Right lobe of liver (tissue), 6 donors: ENCODE results near the gene ZBTB17. TPM values are rescaled to one million over a fixed set of nuclear protein-coding genes. Genes with fewer than 3 reads are reported as not detected.
A peak's percentile ranks its signal among the peaks of the same experiment; 100 is the strongest.

Experiments used
- ATAC-seq, 4 donors: fragments of 200-7000 bp; cut with Tn5 transposase; one replicate each; pipeline ENCODE4 v1.9.1; 2020; ENCODE audit warnings: mild to moderate bottlenecking in 4 of 4, moderate library complexity in 4 of 4
- DNase-seq, 3 donors: peaks; one replicate each; pipeline ENCODE4 v3.0.0-alpha.2; 2020
- H3K27ac ChIP-seq, 3 donors: fragments of 200-600 bp; one replicate each; pipeline ENCODE4 v1.8.0; 2022
- H3K27me3 ChIP-seq, 2 donors: fragments of 200-600 bp; one replicate each; pipeline ENCODE4 v1.8.0; 2022
- H3K36me3 ChIP-seq, 4 donors: fragments of 200-600 bp; sonication (generic) in 1 of 4; one replicate each; pipeline versions ENCODE4 v1.5.1 to v1.8.0; 2017 to 2022; ENCODE audit warnings: control low read depth in 1 of 4
- H3K4me1 ChIP-seq, 4 donors: fragments of 200-600 bp; sonication (generic) in 1 of 4; one replicate each; pipeline versions ENCODE4 v1.5.1 to v1.8.0; 2017 to 2022; ENCODE audit warnings: control low read depth in 1 of 4
- H3K4me3 ChIP-seq, 3 donors: fragments of 200-600 bp; one replicate each; pipeline ENCODE4 v1.8.0; 2022
- H3K9me3 ChIP-seq, 4 donors: fragments of 200-600 bp; sonication (generic) in 1 of 4; one replicate each; pipeline versions ENCODE4 v1.5.1 to v1.8.0; 2017 to 2022; ENCODE audit warnings: control low read depth in 1 of 4
- CTCF ChIP-seq, 4 donors: fragments of 200-600 bp in 3 of 4; fragments of 450-650 bp in 1 of 4; IDR thresholded peaks; one replicate each; pipeline versions ENCODE4 v1.5.1 to v1.8.0; 2016 to 2022; ENCODE audit warnings: antibody characterized with exemption in 4 of 4, mild to moderate bottlenecking in 2 of 4
- POLR2A ChIP-seq: fragments of 450-650 bp; IDR thresholded peaks from one replicate; pipeline ENCODE4 v1.6.1; 2017; ENCODE audit warnings: antibody characterized with exemption, mild to moderate bottlenecking
- WGBS: methylation state at CpG from one replicate; pipeline ENCODE4 v1.1.6; 2018; ENCODE audit warnings: low coverage, low lambda C conversion rate; ENCODE audit not compliant: insufficient coverage; ENCODE audit errors: missing lambda C conversion rate; 5-methylcytosine and 5-hydroxymethylcytosine counted together
- intact Hi-C, 2 donors: fragments of 100-400 bp; cut with DNase I; formaldehyde crosslinking; loops; one replicate each; pipeline versions ENCODE4 v1.11.2 to v1.14.1; 2022
- total RNA-seq, 6 experiments: library from RNA; depleted of rRNA in 2 of 6; stranded (reverse); fragments of >200 nt in 2 of 6; fragmentation: NEBNext Ultra II Directional in 3 of 6; extraction: Animal tissue kit (Norgen Biotek cat#: 25700) in 3 of 6; gene quantifications; one replicate each; pipeline versions ENCODE4 v1.1.0 to v1.2.4, GENCODE V29; 2016 to 2023
- donor health status: DM: no; HTN: yes; CAD: no.
- donor health status: DM: no; HTN: no; CAD: no.
- donor health status: DM: no; HTN: no; CAD: no.
- donor health status: DM: no; HTN: yes; CAD: no.
- donor health status: DM: no; HTN: yes; CAD: no.

ZBTB17 gene
- total RNA-seq, 6 experiments from 2014 or later = 9.2 to 13.3 (median 11.0) TPM

- 67% methylated on average over 11 of the region's 18 CpGs for WGBS
- ATAC-seq (peak; percentile 46 to 73 (median 62)), DNase-seq (no peak)
- H3K9me3 ChIP-seq = no peaks in the 10 kb centered on the region
- intact Hi-C loops = no loop called here
- H3K4me1 ChIP-seq = no peaks in the 10 kb centered on the region
- no peak overlapping the region for H3K4me3 ChIP-seq
- TF ChIP-seq POLR2A (no peak), CTCF (IDR thresholded peaks at IDR 0.05) (no peak)
- H3K36me3 ChIP-seq = peaks cover 0 to 4% (median 0%) of the 10 kb centered on the region in 4 donors
- no peaks in the 10 kb centered on the region for H3K27me3 ChIP-seq
- no peak overlapping the region for H3K27ac ChIP-seq
Observed at GRCh38 chr1:15966081-15966955, 9.6 kb downstream of the ZBTB17 start.

DNA sequence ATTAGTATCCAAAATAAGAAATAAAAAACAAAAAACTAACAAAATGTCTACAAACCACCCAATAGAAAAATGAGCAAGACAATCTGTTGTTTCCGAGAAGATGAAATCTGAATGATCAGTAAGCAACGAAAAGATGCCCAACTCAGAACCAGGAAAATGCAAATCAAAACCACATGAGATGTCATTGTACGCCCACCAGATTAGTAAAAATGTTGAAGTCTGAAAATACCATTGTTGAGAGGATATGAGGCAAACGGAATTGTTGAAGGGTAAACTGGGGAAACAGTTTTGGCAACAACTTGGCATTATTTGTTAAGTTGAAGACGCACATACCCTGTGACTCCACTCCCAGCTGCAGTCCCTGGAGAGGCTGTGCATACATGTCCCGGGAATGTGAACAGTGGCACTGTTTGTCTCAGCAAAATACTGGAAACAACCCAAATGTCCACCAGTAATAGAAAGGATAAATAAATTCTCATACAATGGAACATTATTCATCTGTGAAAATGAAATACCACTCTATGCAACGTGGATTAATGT is 10.6 kb downstream of the ZBTB17 start:
- Histone ChIP-seq H3K36me3 (peaks cover 0 to 4% (median 0%) of the 10 kb centered on the region in 4 donors), H3K27me3 (no peaks in the 10 kb centered on the region), H3K9me3 (no peaks in the 10 kb centered on the region), H3K4me3 (no peak overlapping the region), H3K27ac (no peak overlapping the region), H3K4me1 (no peaks in the 10 kb centered on the region)
- 64% methylated on average over 7 of the region's 7 CpGs for WGBS
- TF ChIP-seq CTCF (IDR thresholded peaks at IDR 0.05) = no peak
- TF ChIP-seq POLR2A = no peak
- DNase-seq (no peak), ATAC-seq (peak in 1 of 4 donors; percentile 14)
- intact Hi-C loops = no loop called here

DNA sequence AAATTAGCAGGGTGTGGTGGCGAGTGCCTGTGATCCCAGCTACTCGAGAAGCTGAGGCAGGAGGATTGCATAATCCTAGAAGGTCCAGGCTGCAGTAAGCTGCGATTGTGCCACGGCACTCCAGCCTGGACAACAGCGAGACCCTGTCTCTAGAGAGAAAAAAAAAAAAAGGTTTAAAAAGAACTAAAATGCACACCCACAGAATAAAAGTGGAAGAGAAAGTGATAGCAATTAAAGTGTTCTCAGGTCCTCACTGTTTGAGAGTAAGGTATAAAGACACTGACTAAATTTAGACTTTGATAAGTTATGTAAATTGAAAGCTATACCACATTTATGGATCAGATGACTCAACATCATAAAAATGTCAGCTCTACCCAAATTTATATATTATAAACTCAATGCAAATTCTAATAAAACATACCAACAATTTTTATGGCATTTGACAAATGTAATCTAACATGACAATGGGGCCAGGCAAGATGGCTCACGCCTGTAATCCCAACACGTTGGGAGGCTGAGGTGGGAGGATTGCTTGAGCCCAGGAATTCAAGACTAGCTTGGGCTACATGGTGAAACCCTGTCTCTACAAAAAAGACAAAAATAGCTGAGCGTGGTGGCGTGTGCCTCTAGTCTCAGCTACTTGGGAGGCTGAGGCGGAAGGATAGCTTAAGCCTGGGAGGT is 11.8 kb downstream of the ZBTB17 start:
- Histone ChIP-seq H3K4me3 (no peak overlapping the region), H3K4me1 (no peaks in the 10 kb centered on the region), H3K27me3 (no peaks in the 10 kb centered on the region), H3K27ac (no peak overlapping the region), H3K36me3 (no peaks in the 10 kb centered on the region), H3K9me3 (no peaks in the 10 kb centered on the region)
- intact Hi-C loops = no loop called here
- DNase-seq (no peak), ATAC-seq (no peak)
- TF ChIP-seq POLR2A (no peak), CTCF (IDR thresholded peaks at IDR 0.05) (no peak)
- 76% methylated on average over 10 of the region's 10 CpGs for WGBS

- intact Hi-C loops = no loop called here
- no peak overlapping the region for H3K4me3 ChIP-seq
- no peaks in the 10 kb centered on the region for H3K9me3 ChIP-seq
- DNase-seq = no peak
- no peak for TF ChIP-seq POLR2A
- H3K27me3 ChIP-seq = no peaks in the 10 kb centered on the region
- H3K36me3 ChIP-seq = no peaks in the 10 kb centered on the region
- no peak overlapping the region for H3K27ac ChIP-seq
- no peak for ATAC-seq
- no peaks in the 10 kb centered on the region for H3K4me1 ChIP-seq
Observed at GRCh38 chr1:15963363-15963967, 12.4 kb downstream of the ZBTB17 start.
